SK-N-SH (cell line): ENCODE results near the gene DDX25.

ENCODE experiments used
- RFX5 ChIP-seq: IDR thresholded peaks from 2 replicates; pipeline ENCODE4 v1.6.1; 2012; ENCODE audit warnings: mild to moderate bottlenecking, improper control_type of control experiment, low read length
- SIN3A ChIP-seq: IDR thresholded peaks from 2 replicates; pipeline ENCODE4 v1.6.1; 2012; ENCODE audit warnings: low read depth, mild to moderate bottlenecking, low read length, moderate library complexity, borderline replicate concordance
- SMC3 ChIP-seq: IDR thresholded peaks from 2 replicates; pipeline ENCODE4 v1.6.1; 2012; ENCODE audit warnings: low read depth, low read length, improper control_type of control experiment
- TF ChIP-seq, protein P1 (sequence below): fragments of 200-600 bp; sonication (generic); IDR thresholded peaks from 2 replicates; pipeline ENCODE4 v1.6.1; 2017; ENCODE audit warnings: antibody characterized with exemption, mild to moderate bottlenecking, moderate library complexity
- TF ChIP-seq, protein P2 (sequence below): fragments of 150-350 bp; IDR thresholded peaks from 2 replicates; pipeline ENCODE4 v1.6.1; 2017; ENCODE audit warnings: antibody characterized with exemption, low read length, low read depth, borderline replicate concordance

DNA sequence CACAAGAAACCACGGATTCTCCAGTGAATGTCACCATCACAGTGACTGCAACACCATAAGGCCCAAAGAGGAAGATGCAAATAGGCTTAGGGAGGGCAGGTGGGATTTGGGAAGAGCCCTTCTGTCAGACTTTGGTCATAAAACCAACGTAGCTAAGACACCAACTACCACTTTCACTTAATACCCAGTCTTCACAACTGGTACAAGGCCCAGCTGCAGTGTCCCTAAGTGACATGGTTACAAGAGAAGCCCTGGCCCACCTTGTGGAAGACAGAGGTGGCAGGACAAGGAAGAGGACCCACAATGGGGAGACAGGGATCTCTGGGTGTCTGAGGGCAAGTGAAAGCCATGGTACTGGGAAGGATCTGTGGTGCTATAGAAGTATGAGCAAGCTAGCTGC is 51.5 kb downstream of the DDX25 start:
- TF ChIP-seq, protein P1, sequence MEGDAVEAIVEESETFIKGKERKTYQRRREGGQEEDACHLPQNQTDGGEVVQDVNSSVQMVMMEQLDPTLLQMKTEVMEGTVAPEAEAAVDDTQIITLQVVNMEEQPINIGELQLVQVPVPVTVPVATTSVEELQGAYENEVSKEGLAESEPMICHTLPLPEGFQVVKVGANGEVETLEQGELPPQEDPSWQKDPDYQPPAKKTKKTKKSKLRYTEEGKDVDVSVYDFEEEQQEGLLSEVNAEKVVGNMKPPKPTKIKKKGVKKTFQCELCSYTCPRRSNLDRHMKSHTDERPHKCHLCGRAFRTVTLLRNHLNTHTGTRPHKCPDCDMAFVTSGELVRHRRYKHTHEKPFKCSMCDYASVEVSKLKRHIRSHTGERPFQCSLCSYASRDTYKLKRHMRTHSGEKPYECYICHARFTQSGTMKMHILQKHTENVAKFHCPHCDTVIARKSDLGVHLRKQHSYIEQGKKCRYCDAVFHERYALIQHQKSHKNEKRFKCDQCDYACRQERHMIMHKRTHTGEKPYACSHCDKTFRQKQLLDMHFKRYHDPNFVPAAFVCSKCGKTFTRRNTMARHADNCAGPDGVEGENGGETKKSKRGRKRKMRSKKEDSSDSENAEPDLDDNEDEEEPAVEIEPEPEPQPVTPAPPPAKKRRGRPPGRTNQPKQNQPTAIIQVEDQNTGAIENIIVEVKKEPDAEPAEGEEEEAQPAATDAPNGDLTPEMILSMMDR = no peak
- no peak for TF ChIP-seq SMC3
- no peak for TF ChIP-seq SIN3A
- TF ChIP-seq, protein P2, sequence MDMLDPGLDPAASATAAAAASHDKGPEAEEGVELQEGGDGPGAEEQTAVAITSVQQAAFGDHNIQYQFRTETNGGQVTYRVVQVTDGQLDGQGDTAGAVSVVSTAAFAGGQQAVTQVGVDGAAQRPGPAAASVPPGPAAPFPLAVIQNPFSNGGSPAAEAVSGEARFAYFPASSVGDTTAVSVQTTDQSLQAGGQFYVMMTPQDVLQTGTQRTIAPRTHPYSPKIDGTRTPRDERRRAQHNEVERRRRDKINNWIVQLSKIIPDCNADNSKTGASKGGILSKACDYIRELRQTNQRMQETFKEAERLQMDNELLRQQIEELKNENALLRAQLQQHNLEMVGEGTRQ = no peak
- no peak for TF ChIP-seq RFX5
